Stimulated activated CD4-positive, alpha-beta T cell treated with anti-CD3 and anti-CD28 coated beads, Interleukin-15, amount 100 ng/mL, for 48 hours (primary cell): Measurements from ENCODE around the gene MATN4.

ENCODE experiments used
- DNase-seq, 2 donors: peaks; one replicate each; pipeline ENCODE4 v3.0.0-alpha.2; 2020; ENCODE audit warnings: low read depth in 2 of 2

MATN4 gene

GRCh38 chr20:45248609-45249008 lies 59.5 kb downstream of the MATN4 start:
- DNase-seq: no peak

- DNase-seq: no peak
Measured at GRCh38 chr20:45247865-45248264, 60.2 kb downstream of the MATN4 start.

- DNase-seq: no peak
Measured at GRCh38 chr20:45246109-45246508, 62.0 kb downstream of the MATN4 start.
